DOHH2 (cell line): ENCODE measurements around the gene P2RX3.

Source experiments
- EZH2phosphoT487 ChIP-seq: fragments of 200-600 bp; sonication (generic); IDR thresholded peaks from 2 replicates; pipeline ENCODE4 v1.6.1; 2017; ENCODE audit warnings: borderline replicate concordance, mild to moderate bottlenecking, antibody characterized with exemption, low read length, moderate library complexity, mixed read lengths
- TF ChIP-seq, protein P1 (sequence below): fragments of 200-600 bp; sonication (generic); IDR thresholded peaks from one replicate; pipeline ENCODE4 v1.5.1; 2014; ENCODE audit warnings: antibody characterized with exemption, mild to moderate bottlenecking, low read depth, low read length; ENCODE audit not compliant: poor library complexity, severe bottlenecking

DNA sequence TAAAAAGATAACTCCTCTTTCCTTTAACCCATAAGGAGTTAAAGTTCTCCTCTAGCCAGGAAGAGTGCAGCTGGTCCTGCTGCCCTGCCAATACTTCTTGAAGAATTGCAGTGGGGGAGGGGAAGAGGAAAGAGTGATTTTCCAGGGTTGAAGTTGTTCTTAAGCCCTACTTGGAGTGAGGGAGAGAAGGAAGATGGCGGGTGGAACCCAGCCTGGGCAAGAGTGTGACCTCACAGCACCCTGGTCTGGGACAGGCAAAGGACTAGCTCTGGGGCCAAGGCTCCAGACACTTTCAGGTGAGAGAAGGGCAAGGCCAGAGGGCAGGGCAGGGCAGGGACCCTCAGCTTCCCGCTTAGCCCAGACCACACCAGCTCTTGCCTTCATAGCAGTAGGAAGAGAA is 20.0 kb upstream of the P2RX3 start:
- TF ChIP-seq, protein P1, sequence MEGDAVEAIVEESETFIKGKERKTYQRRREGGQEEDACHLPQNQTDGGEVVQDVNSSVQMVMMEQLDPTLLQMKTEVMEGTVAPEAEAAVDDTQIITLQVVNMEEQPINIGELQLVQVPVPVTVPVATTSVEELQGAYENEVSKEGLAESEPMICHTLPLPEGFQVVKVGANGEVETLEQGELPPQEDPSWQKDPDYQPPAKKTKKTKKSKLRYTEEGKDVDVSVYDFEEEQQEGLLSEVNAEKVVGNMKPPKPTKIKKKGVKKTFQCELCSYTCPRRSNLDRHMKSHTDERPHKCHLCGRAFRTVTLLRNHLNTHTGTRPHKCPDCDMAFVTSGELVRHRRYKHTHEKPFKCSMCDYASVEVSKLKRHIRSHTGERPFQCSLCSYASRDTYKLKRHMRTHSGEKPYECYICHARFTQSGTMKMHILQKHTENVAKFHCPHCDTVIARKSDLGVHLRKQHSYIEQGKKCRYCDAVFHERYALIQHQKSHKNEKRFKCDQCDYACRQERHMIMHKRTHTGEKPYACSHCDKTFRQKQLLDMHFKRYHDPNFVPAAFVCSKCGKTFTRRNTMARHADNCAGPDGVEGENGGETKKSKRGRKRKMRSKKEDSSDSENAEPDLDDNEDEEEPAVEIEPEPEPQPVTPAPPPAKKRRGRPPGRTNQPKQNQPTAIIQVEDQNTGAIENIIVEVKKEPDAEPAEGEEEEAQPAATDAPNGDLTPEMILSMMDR: no peak
- no peak for TF ChIP-seq EZH2phosphoT487
